ENCODE results near the gene KAT8. TPM values are rescaled to one million over a fixed set of nuclear protein-coding genes. Genes with fewer than 3 reads are reported as not detected.
"Not testable (repeated sequence)": the region's sequence is repeated elsewhere in the genome, so short reads cannot be mapped to it uniquely, and the experiment has no call there.

Gene KAT8
- total RNA-seq, 4 donors from 2014 or later: 90.0 to 121 (median 113) TPM

GRCh38 chr16:31134625-31135534, 17.4 kb downstream of the KAT8 start:
- peaks cover 50 to 61% of the 10 kb centered on the region in 2 donors for H3K4me1 ChIP-seq
- peak overlapping the region; percentile 65 to 80 (median 67) for H3K4me3 ChIP-seq (replicated peaks in 1 of 3)
- no peaks in the 10 kb centered on the region for H3K9me3 ChIP-seq
- intact Hi-C loops (cut with DNase I): no loop called here
- peak overlapping the region; percentile 79 to 97 (median 90) for H3K27ac ChIP-seq
- TF ChIP-seq POLR2A (IDR thresholded peaks at IDR 0.05): peak; percentile 25 to 67
- TF ChIP-seq, protein P1, sequence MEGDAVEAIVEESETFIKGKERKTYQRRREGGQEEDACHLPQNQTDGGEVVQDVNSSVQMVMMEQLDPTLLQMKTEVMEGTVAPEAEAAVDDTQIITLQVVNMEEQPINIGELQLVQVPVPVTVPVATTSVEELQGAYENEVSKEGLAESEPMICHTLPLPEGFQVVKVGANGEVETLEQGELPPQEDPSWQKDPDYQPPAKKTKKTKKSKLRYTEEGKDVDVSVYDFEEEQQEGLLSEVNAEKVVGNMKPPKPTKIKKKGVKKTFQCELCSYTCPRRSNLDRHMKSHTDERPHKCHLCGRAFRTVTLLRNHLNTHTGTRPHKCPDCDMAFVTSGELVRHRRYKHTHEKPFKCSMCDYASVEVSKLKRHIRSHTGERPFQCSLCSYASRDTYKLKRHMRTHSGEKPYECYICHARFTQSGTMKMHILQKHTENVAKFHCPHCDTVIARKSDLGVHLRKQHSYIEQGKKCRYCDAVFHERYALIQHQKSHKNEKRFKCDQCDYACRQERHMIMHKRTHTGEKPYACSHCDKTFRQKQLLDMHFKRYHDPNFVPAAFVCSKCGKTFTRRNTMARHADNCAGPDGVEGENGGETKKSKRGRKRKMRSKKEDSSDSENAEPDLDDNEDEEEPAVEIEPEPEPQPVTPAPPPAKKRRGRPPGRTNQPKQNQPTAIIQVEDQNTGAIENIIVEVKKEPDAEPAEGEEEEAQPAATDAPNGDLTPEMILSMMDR (IDR thresholded peaks at IDR 0.05): peak in 4 of 6 experiments; percentile 13 to 55 (median 31)
- H3K36me3 ChIP-seq: peaks cover 11 to 15% of the 10 kb centered on the region in 2 donors
- peak; percentile 80 for DNase-seq
- 12 to 13% methylated on average over 16 to 17 of the region's 18 CpGs for WGBS, 2 donors
- H3K27me3 ChIP-seq: no peaks in the 10 kb centered on the region

DNA sequence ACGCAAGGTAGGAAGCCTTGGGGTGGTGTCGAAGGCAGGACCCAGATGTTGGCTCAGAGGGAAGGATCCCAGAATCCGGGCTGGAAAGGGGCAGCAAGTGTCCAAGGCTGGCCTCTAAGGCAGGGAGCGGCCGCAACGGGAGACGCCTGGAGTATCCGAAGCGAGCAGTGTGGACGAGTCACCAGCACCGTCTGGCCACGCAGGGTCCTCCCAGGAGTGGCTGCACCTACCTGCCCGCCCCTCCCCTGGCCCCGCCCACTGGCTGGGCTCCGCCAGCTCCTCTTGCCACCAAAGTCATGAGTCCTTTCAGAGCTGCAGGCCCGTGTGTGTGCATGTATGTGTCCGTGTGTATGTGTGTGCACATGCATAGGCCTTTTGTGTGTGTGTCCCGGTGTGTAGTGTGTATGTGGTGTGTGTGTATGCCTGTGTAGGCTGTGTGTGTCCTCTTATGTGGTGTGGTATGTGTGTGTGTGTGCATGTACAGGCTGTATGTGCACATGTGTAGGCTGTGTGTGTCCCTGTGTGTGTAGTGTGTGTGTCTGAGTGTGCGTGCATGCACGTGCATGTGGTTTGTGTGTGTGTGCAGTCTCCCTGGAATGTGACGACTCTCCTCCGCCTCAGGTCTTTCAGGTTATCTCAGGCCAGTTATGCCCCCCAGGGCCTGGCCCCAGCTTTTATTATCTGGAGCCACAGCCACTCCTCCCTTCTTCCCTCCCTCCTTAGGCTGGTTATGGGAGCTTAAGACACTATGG, 18.2 kb downstream of the KAT8 start, which contains the start of gene PRSS8:
Gene PRSS8 (minus strand): TSS at position 193 of the 752 bp plus-strand sequence. CDS start 229 bp downstream, outside the sequence.
- Histone ChIP-seq H3K4me3 (replicated peaks in 1 of 3) (peak within 1 kb of the TSS; percentile 65 to 80 (median 67)), H3K27ac (peak within 1 kb of the TSS; percentile 79 to 97 (median 90))

DNA sequence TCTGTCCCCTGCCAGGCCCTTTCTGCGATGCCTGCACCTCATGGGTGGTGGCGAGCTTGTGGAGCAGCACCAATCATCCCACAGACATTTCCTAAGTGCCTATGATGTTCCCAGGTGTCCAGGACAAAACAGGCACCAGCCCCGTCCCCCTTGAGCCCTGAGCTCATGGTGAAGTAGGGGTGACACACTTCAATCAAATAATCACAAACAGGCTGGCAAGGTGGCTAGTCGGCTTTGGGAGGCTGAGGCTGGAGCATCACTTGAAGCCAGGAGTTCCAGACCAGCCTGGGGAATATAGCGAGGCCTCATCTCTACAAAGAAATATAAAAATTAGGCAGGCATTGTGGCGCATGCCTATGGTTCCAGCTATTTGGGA, 18.8 kb downstream of the KAT8 start:
- H3K4me3 ChIP-seq (replicated peaks in 1 of 3): no peak overlapping the region
- no peaks in the 10 kb centered on the region for H3K27me3 ChIP-seq
- no peaks in the 10 kb centered on the region for H3K9me3 ChIP-seq
- no peak for DNase-seq
- intact Hi-C loops (cut with DNase I): no loop called here
- 83 to 85% methylated on average over 6 of the region's 6 CpGs for WGBS, 2 donors
- no peak for TF ChIP-seq POLR2A (IDR thresholded peaks at IDR 0.05)
- TF ChIP-seq, protein P1 (IDR thresholded peaks at IDR 0.05): no peak
- H3K27ac ChIP-seq: peak overlapping the region in 1 of 3 donors; percentile 97
- H3K36me3 ChIP-seq: peaks cover 10 to 14% of the 10 kb centered on the region in 2 donors
- peaks cover 40 to 55% of the 10 kb centered on the region in 2 donors for H3K4me1 ChIP-seq

More for the DNA sequence above, 18.2 kb downstream of the KAT8 start, which contains the start of gene PRSS8:
- peak; percentile 95 to 96 for DNase-seq
- TF ChIP-seq, protein P1 (IDR thresholded peaks at IDR 0.05): no peak
- TF ChIP-seq POLR2A (IDR thresholded peaks at IDR 0.05): peak; percentile 29 to 96
- peaks cover 11 to 15% of the 10 kb centered on the region in 2 donors for H3K36me3 ChIP-seq
- 25 to 46% methylated on average over 18 to 20 of the region's 22 CpGs for WGBS, 2 donors
- peaks cover 42 to 53% of the 10 kb centered on the region in 2 donors for H3K4me1 ChIP-seq
- intact Hi-C loops (cut with DNase I): no loop called here
- H3K27me3 ChIP-seq: no peaks in the 10 kb centered on the region
- no peaks in the 10 kb centered on the region for H3K9me3 ChIP-seq

DNA sequence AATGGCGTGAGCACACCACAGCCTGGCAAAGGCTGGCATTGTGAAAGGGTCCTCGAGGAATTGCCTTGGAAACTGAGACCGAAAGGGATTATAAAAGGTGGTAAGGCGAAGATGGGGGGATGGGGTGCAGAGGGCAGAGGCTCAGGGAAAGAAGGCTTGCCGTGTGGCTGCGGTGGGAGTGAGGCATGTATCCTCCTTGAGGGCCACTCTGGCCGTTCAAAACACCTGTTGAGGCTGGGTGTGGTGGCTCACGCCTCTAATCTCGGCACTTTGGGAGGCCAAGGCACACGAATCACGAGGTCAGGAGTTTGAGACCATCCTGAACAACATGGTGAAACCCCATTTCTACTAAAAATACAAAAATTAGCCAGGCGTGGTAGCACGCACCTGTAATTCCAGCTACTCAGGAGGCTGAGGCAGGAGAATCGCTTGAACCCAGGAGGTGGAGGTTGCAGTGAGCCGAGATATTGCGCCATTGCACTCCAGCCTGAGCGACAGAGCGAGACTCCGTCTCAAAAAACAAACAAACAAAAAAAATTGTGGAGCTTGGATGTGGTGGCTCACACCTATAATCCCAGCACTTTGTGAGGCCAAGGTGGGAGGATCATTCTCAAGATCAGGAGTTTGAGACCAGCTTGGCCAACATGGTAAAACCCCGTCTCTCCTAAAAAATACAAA, 19.5 kb downstream of the KAT8 start:
- DNase-seq; intact Hi-C loops (cut with DNase I); H3K27me3 ChIP-seq; H3K27ac ChIP-seq; H3K9me3 ChIP-seq; H3K4me3 ChIP-seq (replicated peaks in 1 of 3); H3K36me3 ChIP-seq: not testable (repeated sequence)
- WGBS, 2 donors: 84 to 85% methylated on average over 20 of the region's 20 CpGs
- H3K4me1 ChIP-seq: peaks cover 38 to 55% of the 10 kb centered on the region in 2 donors
